Stimulated activated naive CD8-positive, alpha-beta T cell treated with anti-CD3 and anti-CD28 coated beads, Interleukin-15, Interleukin-2, amounts not matched to agents 100 ng/mL and 50 ng/mL, for 24 hours (primary cell): ENCODE data around the gene EXOC4.
"Not testable (repeated sequence)": the region's sequence is repeated elsewhere in the genome, so short reads cannot be mapped to it uniquely, and the experiment has no call there.

Experiments
- H3K27ac Mint-ChIP-seq: one replicate; pipeline ENCODE4 v1.8.0; 2021; ENCODE audit warnings: mild to moderate bottlenecking, mixed read lengths
- H3K27me3 Mint-ChIP-seq: one replicate; pipeline ENCODE4 v1.8.0; 2021; ENCODE audit warnings: mixed read lengths
- H3K36me3 Mint-ChIP-seq: one replicate; pipeline ENCODE4 v1.8.0; 2021; ENCODE audit warnings: low read depth, mixed read lengths
- H3K4me1 Mint-ChIP-seq: one replicate; pipeline ENCODE4 v1.8.0; 2021; ENCODE audit warnings: low read depth, mixed read lengths
- H3K4me3 Mint-ChIP-seq: one replicate; pipeline ENCODE4 v1.8.0; 2021; ENCODE audit warnings: mild to moderate bottlenecking, mixed read lengths
- H3K9me3 Mint-ChIP-seq: one replicate; pipeline ENCODE4 v1.8.0; 2021; ENCODE audit warnings: mixed read lengths

Gene EXOC4

DNA sequence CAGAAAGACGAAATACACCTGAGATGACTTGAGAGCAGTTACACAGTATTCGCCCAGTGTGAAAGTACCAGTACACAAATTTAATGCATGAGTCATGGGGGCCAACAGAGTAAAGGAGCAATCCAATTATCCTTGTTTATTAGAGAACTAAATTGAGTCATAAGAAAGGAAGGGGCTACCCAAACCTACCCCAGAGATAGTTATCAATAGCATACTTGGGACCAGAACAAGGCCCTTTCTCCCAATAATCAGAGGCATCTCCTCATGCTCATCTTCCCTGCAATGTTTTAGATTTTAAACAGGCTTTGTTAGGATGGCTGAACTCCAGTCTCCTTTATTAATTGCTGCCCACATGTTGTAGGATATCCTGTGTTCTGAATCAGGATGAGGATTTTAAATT, 634.6 kb downstream of the EXOC4 start:
- H3K36me3 Mint-ChIP-seq, result no peaks in the 10 kb centered on the region
- no peaks in the 10 kb centered on the region for H3K9me3 Mint-ChIP-seq
- H3K4me1 Mint-ChIP-seq, result no peaks in the 10 kb centered on the region
- no peaks in the 10 kb centered on the region for H3K27me3 Mint-ChIP-seq
- no peak overlapping the region for H3K4me3 Mint-ChIP-seq
- H3K27ac Mint-ChIP-seq, result no peak overlapping the region

DNA sequence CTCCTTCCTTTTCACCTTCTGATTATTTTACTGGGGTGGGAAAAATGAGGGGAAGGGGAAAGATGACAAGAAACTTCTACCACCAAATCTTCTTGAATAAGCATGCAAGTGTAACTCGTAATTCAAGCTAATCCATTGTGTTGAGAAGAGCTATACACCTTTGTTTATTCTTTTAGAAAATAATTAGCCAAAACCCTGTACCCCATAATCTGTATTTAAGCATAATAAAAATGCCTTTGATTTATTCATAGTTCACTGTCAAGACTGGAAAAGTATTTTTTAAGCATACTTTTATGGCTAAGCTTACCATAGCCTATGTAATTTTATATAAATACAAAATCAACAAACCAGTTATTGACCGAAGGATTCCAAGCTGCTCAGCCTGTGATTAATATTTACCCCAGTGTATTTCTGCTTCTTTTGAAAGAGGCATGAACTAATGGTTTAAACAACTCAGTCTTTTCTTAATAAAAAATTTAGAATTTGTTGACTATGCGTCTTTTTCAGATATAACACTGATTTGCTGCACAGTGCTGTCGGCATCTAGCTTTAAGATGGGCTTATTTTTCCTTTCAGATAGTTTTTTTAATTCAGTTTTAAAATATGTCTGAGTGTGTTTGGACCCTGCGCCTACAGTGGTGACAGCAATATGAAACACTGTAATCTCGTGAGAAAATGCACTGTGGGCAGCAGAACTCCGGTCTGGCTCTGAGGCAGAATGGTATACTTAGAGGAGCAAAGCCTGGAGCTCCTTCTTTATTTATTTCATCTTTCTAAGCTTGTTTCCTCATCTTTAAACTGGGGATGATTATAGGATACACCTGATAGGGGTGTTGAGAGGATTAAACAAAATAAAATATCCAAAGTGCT, 635.4 kb downstream of the EXOC4 start:
- Mint-ChIP-seq H3K27ac (no peak overlapping the region), H3K9me3 (no peaks in the 10 kb centered on the region), H3K4me1 (no peaks in the 10 kb centered on the region), H3K36me3 (no peaks in the 10 kb centered on the region), H3K4me3 (no peak overlapping the region), H3K27me3 (no peaks in the 10 kb centered on the region)

DNA sequence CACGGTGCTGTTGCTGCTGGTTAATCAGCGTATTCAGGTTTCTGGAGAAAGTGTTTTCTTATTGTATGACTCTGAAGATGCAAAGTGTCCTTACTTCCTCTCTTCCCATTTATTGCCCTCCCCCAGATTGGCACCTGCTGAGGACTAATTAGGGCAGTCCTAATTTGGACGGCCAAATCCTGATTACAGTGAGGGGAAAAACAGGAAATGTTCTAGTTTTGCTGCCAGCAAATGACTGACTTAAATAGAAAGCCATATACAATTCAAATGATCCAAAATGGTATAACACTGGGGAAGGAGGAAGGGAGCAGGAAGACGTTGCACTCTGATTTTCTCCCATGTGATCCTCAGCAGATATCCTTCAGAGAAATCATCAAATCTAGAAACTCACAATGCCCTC, 651.9 kb downstream of the EXOC4 start:
- peaks cover 36% of the 10 kb centered on the region for H3K36me3 Mint-ChIP-seq
- H3K27ac Mint-ChIP-seq, result no peak overlapping the region
- peaks cover 4% of the 10 kb centered on the region for H3K9me3 Mint-ChIP-seq
- no peaks in the 10 kb centered on the region for H3K27me3 Mint-ChIP-seq
- H3K4me3 Mint-ChIP-seq, result no peak overlapping the region
- no peaks in the 10 kb centered on the region for H3K4me1 Mint-ChIP-seq

DNA sequence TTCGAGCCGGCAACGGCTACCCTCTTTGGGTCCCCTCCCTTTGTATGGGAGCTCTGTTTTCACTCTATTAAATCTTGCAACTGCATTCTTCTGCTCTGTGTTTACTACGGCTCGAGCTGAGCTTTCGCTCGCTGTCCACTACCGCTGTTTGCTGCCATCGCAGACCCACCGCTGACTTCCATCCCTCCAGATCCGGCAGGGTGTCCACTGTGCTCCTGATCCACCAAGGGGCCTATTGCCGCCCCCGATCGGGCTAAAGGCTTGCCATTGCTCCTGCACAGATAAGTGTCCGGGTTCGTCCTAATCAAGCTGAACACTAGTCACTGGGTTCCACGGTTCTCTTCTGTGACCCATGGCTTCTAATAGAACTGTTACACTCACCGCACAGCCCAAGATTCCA, 653.7 kb downstream of the EXOC4 start:
- H3K4me3 Mint-ChIP-seq, H3K9me3 Mint-ChIP-seq, H3K27me3 Mint-ChIP-seq, H3K4me1 Mint-ChIP-seq, H3K27ac Mint-ChIP-seq: not testable (repeated sequence)
- H3K36me3 Mint-ChIP-seq, result peaks cover 39% of the 10 kb centered on the region

DNA sequence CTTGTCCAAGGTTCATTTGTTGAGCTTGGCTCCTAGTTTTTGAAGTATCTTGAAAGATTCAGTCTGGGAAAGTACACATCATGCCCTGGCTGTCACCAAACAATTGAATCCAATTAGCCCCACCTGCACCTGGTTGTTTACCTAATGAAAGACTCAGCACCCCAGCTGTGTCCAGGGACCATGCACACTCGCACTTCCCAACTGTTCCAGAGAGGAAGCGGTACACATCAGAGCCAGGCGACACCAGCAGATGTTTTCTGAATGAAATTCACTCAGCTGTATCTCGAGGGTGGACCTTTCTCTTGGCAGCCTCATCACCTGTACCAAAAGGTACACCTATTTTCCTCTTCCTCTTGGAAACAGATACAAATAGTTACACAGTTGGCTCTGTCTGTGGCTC, 657.9 kb downstream of the EXOC4 start:
- no peak overlapping the region for H3K4me3 Mint-ChIP-seq
- H3K36me3 Mint-ChIP-seq, result peaks cover 26% of the 10 kb centered on the region
- H3K27ac Mint-ChIP-seq, result no peak overlapping the region
- no peaks in the 10 kb centered on the region for H3K27me3 Mint-ChIP-seq
- H3K4me1 Mint-ChIP-seq, result peaks cover 6% of the 10 kb centered on the region
- no peaks in the 10 kb centered on the region for H3K9me3 Mint-ChIP-seq

DNA sequence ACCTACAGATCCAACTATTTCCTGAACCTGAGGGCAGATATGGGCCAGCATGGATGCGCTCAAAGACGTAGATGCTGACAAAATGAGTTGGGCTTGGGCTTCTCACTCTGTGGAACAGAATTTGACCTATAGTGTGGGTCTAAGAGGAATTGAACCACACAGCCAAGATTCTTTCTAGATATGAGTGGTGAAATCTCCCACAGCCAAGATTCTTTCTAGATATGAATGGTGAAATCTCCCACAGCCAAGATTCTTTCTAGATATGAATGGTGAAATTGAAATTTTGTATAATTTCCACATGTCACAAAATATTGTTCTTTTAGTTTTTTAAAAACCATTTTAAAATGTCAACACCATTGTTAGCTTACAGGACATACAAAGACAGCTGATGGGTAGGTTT, 658.8 kb downstream of the EXOC4 start:
- Mint-ChIP-seq H3K9me3 (no peaks in the 10 kb centered on the region), H3K4me1 (peaks cover 6% of the 10 kb centered on the region), H3K27ac (no peak overlapping the region), H3K4me3 (no peak overlapping the region), H3K27me3 (no peaks in the 10 kb centered on the region), H3K36me3 (peaks cover 29% of the 10 kb centered on the region)

DNA sequence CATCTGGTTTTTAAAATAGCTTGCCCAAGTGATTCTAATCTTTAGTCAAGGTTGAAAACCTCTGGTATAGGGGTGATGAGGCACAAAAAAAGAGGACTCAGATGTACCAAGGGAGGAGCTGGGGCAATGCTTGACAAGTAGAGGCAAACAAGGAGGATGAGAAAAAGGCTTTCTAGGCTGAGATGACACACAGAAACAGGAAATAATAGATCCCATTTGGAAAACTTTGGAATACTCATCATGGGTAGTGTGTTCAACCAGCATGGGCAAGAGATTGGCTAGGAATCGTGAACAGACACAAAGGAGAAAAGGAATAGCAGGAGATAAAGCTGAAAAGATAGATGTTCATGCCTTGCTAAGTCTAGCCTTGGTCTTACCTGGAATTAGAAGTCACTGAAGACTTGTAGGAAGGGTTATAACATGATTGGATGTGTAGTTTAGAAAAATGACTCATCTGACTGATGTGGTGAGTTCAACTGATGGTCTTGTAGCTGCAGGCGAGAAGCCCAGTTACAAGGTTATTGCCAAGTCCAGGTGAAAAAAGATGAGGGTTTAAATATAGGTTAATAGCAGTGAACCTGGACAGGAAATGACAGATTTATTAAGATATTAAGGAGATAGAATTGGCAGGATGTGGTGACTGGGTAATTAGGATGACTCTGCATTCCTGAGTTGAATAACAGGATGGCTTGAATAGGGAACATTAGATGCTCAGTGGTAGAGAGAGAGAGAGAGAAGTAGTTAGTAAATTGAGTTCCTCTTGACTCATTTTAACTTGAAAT, 660.2 kb downstream of the EXOC4 start:
- peaks cover 38% of the 10 kb centered on the region for H3K36me3 Mint-ChIP-seq
- no peaks in the 10 kb centered on the region for H3K27me3 Mint-ChIP-seq
- H3K4me3 Mint-ChIP-seq, result no peak overlapping the region
- peaks cover 4% of the 10 kb centered on the region for H3K9me3 Mint-ChIP-seq
- H3K4me1 Mint-ChIP-seq, result peaks cover 6% of the 10 kb centered on the region
- H3K27ac Mint-ChIP-seq, result no peak overlapping the region

DNA sequence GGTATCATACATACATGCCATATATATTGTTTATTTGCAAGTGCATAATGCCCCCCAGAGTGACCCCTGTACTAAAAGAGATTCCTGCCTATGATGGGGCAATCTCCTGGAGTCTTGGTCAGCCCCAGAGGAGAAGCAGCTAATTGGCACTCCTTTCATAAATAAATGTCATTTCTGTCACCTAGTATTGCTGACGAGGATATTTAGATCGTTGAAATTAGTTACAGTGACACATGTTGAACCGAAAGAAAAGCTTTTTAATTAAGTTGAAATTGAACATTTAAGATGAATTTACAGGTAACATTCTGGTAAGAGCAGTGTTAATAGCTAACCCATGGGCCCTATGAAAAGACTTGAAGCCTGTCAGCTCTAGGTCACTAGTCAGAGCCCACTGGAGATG, 663.7 kb downstream of the EXOC4 start:
- Mint-ChIP-seq H3K4me1 (peaks cover 4% of the 10 kb centered on the region), H3K27me3 (no peaks in the 10 kb centered on the region), H3K36me3 (peaks cover 47% of the 10 kb centered on the region), H3K4me3 (no peak overlapping the region), H3K9me3 (peaks cover 19% of the 10 kb centered on the region), H3K27ac (no peak overlapping the region)

DNA sequence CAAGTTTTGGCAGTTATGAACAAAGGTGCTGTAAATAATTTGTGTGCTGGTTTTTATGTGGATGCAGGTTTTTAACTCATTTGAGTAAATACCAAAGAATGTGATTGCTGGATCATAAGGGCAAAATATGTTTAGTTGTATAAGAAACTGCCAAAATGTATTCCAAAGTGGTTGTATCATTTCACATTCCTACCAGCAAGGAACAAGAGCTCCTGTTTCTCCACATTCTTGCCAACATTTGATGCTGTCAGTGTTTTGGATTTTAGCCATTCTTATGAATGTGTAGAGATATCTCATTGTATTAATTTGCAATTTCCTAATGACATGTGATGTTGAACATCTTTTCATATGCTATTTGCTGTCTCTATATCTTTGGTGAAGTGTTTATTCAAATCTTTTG, 666.9 kb downstream of the EXOC4 start:
- peaks cover 54% of the 10 kb centered on the region for H3K36me3 Mint-ChIP-seq

DNA sequence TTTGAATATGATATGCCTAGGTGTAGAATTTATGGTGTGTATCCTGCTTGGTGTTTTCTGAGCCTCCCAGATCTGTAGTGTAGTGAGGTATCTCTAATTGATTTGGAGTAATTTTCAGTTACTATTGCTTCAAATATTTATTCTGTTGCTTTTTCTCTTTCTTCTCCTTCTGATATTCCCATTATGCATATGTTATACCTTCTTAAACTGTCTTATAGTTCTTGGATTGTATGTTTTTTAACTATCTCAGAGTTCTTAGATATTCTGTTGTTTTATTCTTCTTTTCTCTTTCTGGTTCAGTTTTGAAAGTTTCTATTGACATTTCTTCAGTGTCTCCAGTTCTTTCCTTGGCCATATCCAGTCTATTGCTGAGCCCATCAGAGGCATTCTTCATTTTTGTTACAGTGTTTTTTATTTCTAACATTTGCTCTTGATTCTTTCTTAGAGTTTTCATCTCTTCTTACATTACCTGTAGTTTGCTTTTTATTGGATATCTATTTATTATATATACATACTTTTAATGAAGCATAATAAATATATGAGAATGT, 668.8 kb downstream of the EXOC4 start:
- Mint-ChIP-seq H3K4me3 (no peak overlapping the region), H3K27me3 (no peaks in the 10 kb centered on the region), H3K27ac (no peak overlapping the region), H3K4me1 (no peaks in the 10 kb centered on the region), H3K9me3 (peaks cover 21% of the 10 kb centered on the region), H3K36me3 (peaks cover 48% of the 10 kb centered on the region)

More for the DNA sequence above, 666.9 kb downstream of the EXOC4 start:
- Mint-ChIP-seq H3K27me3 (no peaks in the 10 kb centered on the region), H3K27ac (no peak overlapping the region), H3K9me3 (peaks cover 21% of the 10 kb centered on the region), H3K4me3 (no peak overlapping the region), H3K4me1 (no peaks in the 10 kb centered on the region)

DNA sequence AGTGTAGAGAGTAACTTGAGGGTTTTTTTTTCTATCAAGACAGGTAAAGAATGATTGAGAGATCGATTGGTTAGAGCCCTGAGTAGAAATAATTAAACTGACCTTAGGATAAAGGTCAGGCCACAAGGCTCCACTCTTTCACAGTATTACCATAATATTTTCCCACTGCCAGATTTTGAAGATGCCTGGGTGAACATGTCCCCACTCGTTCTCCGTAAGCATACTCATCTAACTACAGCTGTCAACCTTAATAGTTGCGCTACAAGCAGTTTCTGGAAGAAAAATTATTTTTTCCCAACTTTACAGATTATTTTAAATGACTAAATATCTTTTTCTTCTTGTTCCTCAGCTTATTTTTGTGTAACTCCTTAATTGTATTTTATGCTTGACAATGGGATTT, 671.1 kb downstream of the EXOC4 start:
- Mint-ChIP-seq H3K4me1 (no peaks in the 10 kb centered on the region), H3K9me3 (peaks cover 17% of the 10 kb centered on the region), H3K27ac (no peak overlapping the region), H3K4me3 (no peak overlapping the region), H3K27me3 (no peaks in the 10 kb centered on the region), H3K36me3 (peaks cover 36% of the 10 kb centered on the region)

DNA sequence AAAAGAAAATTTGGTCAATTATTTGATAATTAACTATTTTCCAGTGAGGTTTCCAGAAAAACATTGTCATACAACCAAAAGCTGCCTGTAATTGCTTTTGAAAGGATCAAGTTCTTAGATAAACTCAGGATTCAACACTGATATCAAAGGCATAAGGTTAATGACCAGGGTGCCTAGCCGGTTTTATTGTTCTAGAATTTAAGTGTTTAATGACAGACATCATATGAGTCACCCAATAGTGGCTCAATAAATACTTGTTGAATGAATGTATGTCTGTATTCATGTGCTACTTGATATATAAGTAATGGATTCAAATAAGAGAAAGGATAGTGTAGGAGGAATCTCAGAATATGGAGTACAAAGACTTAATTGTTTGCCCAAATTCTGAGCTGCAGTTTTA, 678.2 kb downstream of the EXOC4 start:
- no peak overlapping the region for H3K27ac Mint-ChIP-seq
- no peaks in the 10 kb centered on the region for H3K9me3 Mint-ChIP-seq
- H3K36me3 Mint-ChIP-seq, result peaks cover 12% of the 10 kb centered on the region
- no peak overlapping the region for H3K4me3 Mint-ChIP-seq
- no peaks in the 10 kb centered on the region for H3K4me1 Mint-ChIP-seq
- no peaks in the 10 kb centered on the region for H3K27me3 Mint-ChIP-seq

DNA sequence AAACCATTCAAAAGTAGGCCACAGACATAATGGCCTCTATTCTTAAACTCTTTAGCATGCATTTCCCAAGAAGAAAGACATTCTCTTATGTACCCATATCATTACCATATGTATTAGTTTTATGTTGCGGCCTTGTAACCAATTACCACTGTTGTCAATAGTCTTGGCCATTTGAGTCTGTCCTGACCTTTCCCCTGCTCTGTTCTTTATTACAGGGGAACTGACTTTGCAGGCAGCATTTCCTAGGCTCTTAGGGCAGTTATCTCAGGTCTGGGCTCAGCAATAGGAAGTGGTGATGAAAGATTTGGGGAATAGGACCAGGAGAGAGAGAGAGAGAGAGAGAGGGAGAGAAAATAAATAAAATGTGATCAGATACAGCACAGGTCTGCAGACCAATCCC, 679.7 kb downstream of the EXOC4 start:
- H3K27me3 Mint-ChIP-seq, result no peaks in the 10 kb centered on the region
- H3K9me3 Mint-ChIP-seq, result no peaks in the 10 kb centered on the region
- H3K4me3 Mint-ChIP-seq, result no peak overlapping the region
- peaks cover 12% of the 10 kb centered on the region for H3K36me3 Mint-ChIP-seq
- H3K27ac Mint-ChIP-seq, result no peak overlapping the region
- H3K4me1 Mint-ChIP-seq, result no peaks in the 10 kb centered on the region

DNA sequence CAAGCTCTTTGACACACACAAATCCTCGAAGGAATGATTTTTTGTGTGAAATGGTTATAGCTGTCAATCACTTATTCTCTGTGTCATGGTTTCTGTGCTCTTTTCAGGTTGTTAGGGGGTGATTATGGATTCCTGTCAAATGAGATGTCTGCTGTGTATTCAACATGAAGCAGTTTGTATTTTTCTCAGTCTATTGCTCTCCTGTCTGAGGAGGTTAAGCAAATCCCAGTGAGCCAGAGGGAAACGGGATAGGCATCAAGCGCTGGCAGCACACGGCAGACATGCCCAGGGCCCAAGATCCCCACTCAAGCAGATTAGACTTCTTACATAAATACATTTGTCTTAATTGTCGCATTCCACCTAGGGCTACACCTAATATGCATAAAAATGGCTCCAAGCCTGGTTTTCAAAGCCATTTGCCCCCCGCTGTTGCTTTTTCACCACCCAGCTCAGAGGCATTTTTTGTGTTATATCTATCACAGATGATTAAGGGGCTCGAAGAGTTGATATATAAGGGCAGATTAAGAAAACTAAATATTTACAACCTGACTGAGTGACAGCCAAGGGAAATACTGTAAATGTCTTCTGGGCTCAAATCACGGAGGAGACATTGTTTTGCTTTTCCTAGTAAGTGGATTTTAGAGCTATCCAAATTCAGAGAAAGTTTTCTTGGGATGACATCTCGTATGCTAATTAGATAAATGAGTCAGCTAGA, 681.5 kb downstream of the EXOC4 start:
- H3K27me3 Mint-ChIP-seq, result no peaks in the 10 kb centered on the region
- peaks cover 21% of the 10 kb centered on the region for H3K36me3 Mint-ChIP-seq
- H3K9me3 Mint-ChIP-seq, result no peaks in the 10 kb centered on the region
- H3K4me3 Mint-ChIP-seq, result no peak overlapping the region
- H3K4me1 Mint-ChIP-seq, result no peaks in the 10 kb centered on the region
- no peak overlapping the region for H3K27ac Mint-ChIP-seq

DNA sequence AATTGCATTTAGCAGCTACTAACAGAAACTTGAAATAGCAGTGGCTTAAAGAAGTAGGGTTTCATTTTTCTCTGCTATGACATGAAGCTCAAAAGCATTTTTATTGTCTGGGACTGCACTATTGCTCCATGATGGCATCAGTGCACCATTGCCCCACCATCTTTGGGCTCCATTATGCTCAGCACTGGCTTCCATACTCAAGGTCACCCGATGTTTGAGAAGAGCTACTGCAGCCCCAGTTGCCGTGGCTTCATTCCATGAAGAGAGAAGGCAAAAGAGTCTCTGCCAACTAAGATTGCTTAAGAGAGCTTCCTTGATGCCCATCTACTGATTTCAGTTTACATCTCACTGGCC, 682.1 kb downstream of the EXOC4 start:
- peaks cover 27% of the 10 kb centered on the region for H3K36me3 Mint-ChIP-seq

More for the DNA sequence above, 682.1 kb downstream of the EXOC4 start:
- Mint-ChIP-seq H3K9me3 (no peaks in the 10 kb centered on the region), H3K27ac (no peak overlapping the region), H3K4me3 (no peak overlapping the region), H3K27me3 (no peaks in the 10 kb centered on the region), H3K4me1 (no peaks in the 10 kb centered on the region)
